ENCODE data around the gene RTCB. TPM values are rescaled to one million over a fixed set of nuclear protein-coding genes. Genes with fewer than 3 reads are reported as not detected.

The RTCB gene
- total and polyA plus RNA-seq, 2 of the 13 experiments (the other 11 are each of a cell fraction or from before 2014, with no cell fraction given), result 108 to 167 TPM

- peak; percentile 44; the same call in 1 of the 2 replicates for TF ChIP-seq PATZ1 (CRISPR knock-in tag; IDR thresholded peaks at IDR 0.05)
- TF ChIP-seq ETV5 (CRISPR knock-in tag; IDR thresholded peaks at IDR 0.05; ENCODE audit: borderline replicate concordance), result no peak
- TF ChIP-seq STAG1 (CRISPR knock-in tag; IDR thresholded peaks at IDR 0.05), result peak; percentile 75
- TF ChIP-seq CTCF (CRISPR knock-in tag; IDR thresholded peaks at IDR 0.05), result peak; percentile 85
- TF ChIP-seq ZBTB49 (CRISPR knock-in tag; IDR thresholded peaks at IDR 0.05; ENCODE audit: borderline replicate concordance), result no peak
- no peak for TF ChIP-seq KDM1A (CRISPR knock-in tag; IDR thresholded peaks at IDR 0.05)
- TF ChIP-seq ZBTB20 (CRISPR knock-in tag; IDR thresholded peaks at IDR 0.05; ENCODE audit: borderline replicate concordance, low read depth), result no peak
- TF ChIP-seq ZNF33A (CRISPR knock-in tag; IDR thresholded peaks at IDR 0.05; ENCODE audit: borderline replicate concordance), result no peak
- TF ChIP-seq HMGXB4 (CRISPR knock-in tag; IDR thresholded peaks at IDR 0.05; ENCODE audit: borderline replicate concordance in 1 of 2, low read depth in 1 of 2), result peak in 1 of 2 experiments; percentile 52; a peak in 1 of 4 replicates
- no peak for TF ChIP-seq HOXA9 (CRISPR knock-in tag; IDR thresholded peaks at IDR 0.05; ENCODE audit: borderline replicate concordance)
- TF ChIP-seq RFXAP (CRISPR knock-in tag; IDR thresholded peaks at IDR 0.05; ENCODE audit: borderline replicate concordance), result no peak
- peak; percentile 78 for TF ChIP-seq RAD21 (CRISPR knock-in tag; IDR thresholded peaks at IDR 0.05)
- no peak for TF ChIP-seq BCL3 (CRISPR knock-in tag; IDR thresholded peaks at IDR 0.05)
- peak; percentile 72 for TF ChIP-seq SMC3 (IDR thresholded peaks at IDR 0.05; ENCODE audit: low read length)
Observed at GRCh38 chr22:32378707-32379272, 33.3 kb downstream of the RTCB start (continued).
